HUES48 (cell line): ENCODE data around the gene PPFIA1.

ENCODE experiments used
- H3K27ac ChIP-seq: one replicate; pipeline ENCODE4 v1.7.0; 2013; ENCODE audit warnings: low read depth, low read length, inconsistent platforms
- H3K27me3 ChIP-seq: 2 replicates; pipeline ENCODE4 v1.6.1; 2013; ENCODE audit warnings: mild to moderate bottlenecking, low read length; ENCODE audit not compliant: control insufficient read depth, insufficient read depth
- H3K36me3 ChIP-seq: 2 replicates; pipeline ENCODE4 v1.6.1; 2013; ENCODE audit warnings: low read length; ENCODE audit not compliant: control insufficient read depth, insufficient read depth
- H3K4me1 ChIP-seq: 2 replicates; pipeline ENCODE4 v1.6.1; 2013; ENCODE audit warnings: mild to moderate bottlenecking, low read length; ENCODE audit not compliant: control insufficient read depth, insufficient read depth
- H3K4me3 ChIP-seq: 2 replicates; pipeline ENCODE4 v1.5.1; 2013; ENCODE audit warnings: mild to moderate bottlenecking, low read depth, low read length
- H3K9ac ChIP-seq: 2 replicates; pipeline ENCODE4 v1.6.1; 2013; ENCODE audit warnings: mild to moderate bottlenecking, low read depth, low read length, moderate library complexity
- H3K9me3 ChIP-seq: 2 replicates; pipeline ENCODE4 v1.6.1; 2013; ENCODE audit warnings: low read length; ENCODE audit not compliant: control insufficient read depth, insufficient read depth

The PPFIA1 gene

GRCh38 chr11:70433526-70433925 lies 163.0 kb downstream of the PPFIA1 start:
- no peak overlapping the region for H3K27ac ChIP-seq
- no peak overlapping the region for H3K4me3 ChIP-seq
- H3K27me3 ChIP-seq = no peaks in the 10 kb centered on the region
- no peak overlapping the region for H3K9ac ChIP-seq
- H3K9me3 ChIP-seq = no peaks in the 10 kb centered on the region
- peaks cover 95% of the 10 kb centered on the region for H3K36me3 ChIP-seq
- no peaks in the 10 kb centered on the region for H3K4me1 ChIP-seq
